K562 (cell line): ENCODE data around the gene PRCD. TPM values are rescaled to one million over a fixed set of nuclear protein-coding genes. Genes with fewer than 3 reads are reported as not detected.

Experiments used
- ATAC-seq: fragments of 200-7000 bp; cut with Tn5 transposase; 3 replicates; pipeline ENCODE4 v1.9.1; 2020; ENCODE audit warnings: moderate library complexity
- BruUV-seq: library from RNA; stranded (reverse); fragments of 400-500 nt; replicated peaks from 2 replicates; lab custom pipeline; 2021; lab: Mats Ljungman, UMichigan
- CTCF ChIA-PET: fragments of 300-600 bp; formaldehyde crosslinking; extraction: SDS; loops from one replicate; lab custom pipeline; 2021; ENCODE audit warnings: low intra/inter-chr PET ratio; lab: Yijun Ruan, JAX
- POLR2A ChIA-PET: fragments of 300-600, 350-650 bp; sonication (Branson Sonifier 250); formaldehyde crosslinking; extraction: SDS; loops from one replicate; lab custom pipeline; 2021; ENCODE audit warnings: antibody characterized with exemption, inconsistent platforms; lab: Yijun Ruan, JAX
- DNase-seq, 4 experiments: peaks; one replicate each; pipeline versions ENCODE4 v3.0.0 to v3.0.0-alpha.2; 2011 to 2018; ENCODE audit warnings: low spot score in 3 of 4, mixed read lengths in 3 of 4; ENCODE audit errors: extremely low read depth in 1 of 4
- FAIRE-seq: peaks from 2 replicates; lab custom pipeline; 2011; peaks lifted over from hg19 to GRCh38; lab: Jason Lieb, UNC
- H2AFZ ChIP-seq: 2 replicates; pipeline ENCODE4 v1.6.0; 2011; ENCODE audit warnings: low read depth, low read length, control low read depth, inconsistent platforms
- H3K27ac ChIP-seq: fragments of 200-600 bp; 3 replicates; pipeline ENCODE4 v1.8.0; 2011; ENCODE audit warnings: low read depth, mild to moderate bottlenecking, control low read depth, inconsistent platforms, low read length, moderate library complexity, mixed read lengths; ENCODE audit errors: extremely low read depth
- H3K27me3 ChIP-seq, 2 experiments: fragments of 300-600 bp in 1 of 2; 2 replicates in 1 of 2; 3 replicates in 1 of 2; pipeline versions ENCODE4 v1.6.0 to v1.8.0; 2011; ENCODE audit warnings: inconsistent platforms in 2 of 2, low read length in 2 of 2, mild to moderate bottlenecking in 1 of 2, mixed read lengths in 1 of 2, moderate library complexity in 1 of 2; ENCODE audit not compliant: control insufficient read depth in 2 of 2, insufficient read depth in 2 of 2
- H3K36me3 ChIP-seq: fragments of 300-600 bp; 3 replicates; pipeline ENCODE4 v1.8.0; 2011; ENCODE audit warnings: mild to moderate bottlenecking, low read length, inconsistent platforms; ENCODE audit not compliant: control insufficient read depth, insufficient read depth
- H3K4me1 ChIP-seq, 2 experiments: fragments of 200-600 bp in 1 of 2; replicated peaks in 1 of 2; 2 replicates in 1 of 2; 3 replicates in 1 of 2; pipeline versions ENCODE4 v1.5.1 to v1.8.0; 2011; ENCODE audit warnings: inconsistent platforms in 2 of 2, low read length in 2 of 2, mild to moderate bottlenecking in 1 of 2, mixed read lengths in 1 of 2, moderate library complexity in 1 of 2; ENCODE audit not compliant: control insufficient read depth in 2 of 2, insufficient read depth in 2 of 2
- H3K4me2 ChIP-seq: 2 replicates; pipeline ENCODE4 v1.6.1; 2011; ENCODE audit warnings: low read length, control low read depth, inconsistent platforms, mixed read lengths; ENCODE audit not compliant: insufficient read depth
- H3K4me3 ChIP-seq: fragments of 200-600 bp; sonication (generic), shearing (Covaris generic); 2 replicates; pipeline ENCODE4 v1.5.1; 2016; ENCODE audit warnings: control low read depth, inconsistent platforms
- H3K79me2 ChIP-seq: fragments of 200-600 bp; 3 replicates; pipeline ENCODE4 v1.8.0; 2011; ENCODE audit warnings: low read length, inconsistent platforms; ENCODE audit not compliant: control insufficient read depth, insufficient read depth
- H3K9ac ChIP-seq, 2 experiments: 2 replicates each; pipeline versions ENCODE4 v1.6.0 to v1.6.1; 2011; ENCODE audit warnings: low read depth in 2 of 2, low read length in 2 of 2, control low read depth in 1 of 2, inconsistent platforms in 1 of 2, mild to moderate bottlenecking in 1 of 2, mixed read lengths in 1 of 2; ENCODE audit not compliant: insufficient read depth in 1 of 2
- H3K9me1 ChIP-seq: one replicate; pipeline ENCODE4 v1.6.0; 2011; ENCODE audit warnings: inconsistent platforms, mild to moderate bottlenecking, low read length, moderate library complexity; ENCODE audit not compliant: control insufficient read depth, insufficient read depth
- H3K9me3 ChIP-seq: replicated peaks from 2 replicates; pipeline ENCODE4 v1.5.1; 2011; ENCODE audit warnings: low read depth, low read length, inconsistent platforms; ENCODE audit not compliant: control insufficient read depth, insufficient read depth
- H4K20me1 ChIP-seq: replicated peaks from 2 replicates; pipeline ENCODE4 v1.6.1; 2011; ENCODE audit warnings: low read length, inconsistent platforms, mixed read lengths; ENCODE audit not compliant: control insufficient read depth, insufficient read depth
- ADNP ChIP-seq: fragments of 200-800 bp; sonication (Bioruptor generic); IDR thresholded peaks from 2 replicates; pipeline ENCODE4 v1.6.1; 2016; ENCODE audit warnings: missing genetic modification characterization, missing compliant biosample characterization
- BCOR ChIP-seq: fragments of 450-650 bp; IDR thresholded peaks from 2 replicates; pipeline ENCODE4 v1.6.1; 2016
- BRCA1 ChIP-seq, 2 experiments: fragments of 450-650 bp in 1 of 2; sonication (generic) in 1 of 2; formaldehyde crosslinking in 1 of 2; IDR thresholded peaks; 2 replicates each; pipeline versions ENCODE4 v1.5.0 to v1.6.1; 2017 to 2020; ENCODE audit warnings: mild to moderate bottlenecking in 1 of 2, missing genetic modification reagents in 1 of 2
- HDAC1 ChIP-seq, 2 experiments: fragments of 450-650 bp; IDR thresholded peaks; 2 replicates each; pipeline ENCODE4 v1.6.1; 2016 to 2017; ENCODE audit warnings: inconsistent platforms in 1 of 2, mild to moderate bottlenecking in 1 of 2, moderate library complexity in 1 of 2
- HDAC2 ChIP-seq: fragments of 450-650 bp; IDR thresholded peaks from 2 replicates; pipeline ENCODE4 v1.6.1; 2016; ENCODE audit warnings: mild to moderate bottlenecking
- NELFE ChIP-seq: IDR thresholded peaks from 2 replicates; pipeline ENCODE4 v1.6.1; 2011; ENCODE audit warnings: mild to moderate bottlenecking; ENCODE audit not compliant: insufficient read depth, insufficient read length
- PCBP1 ChIP-seq: fragments of 200-400 bp; formaldehyde crosslinking; IDR thresholded peaks from 2 replicates; pipeline ENCODE4 v1.6.1; 2018; ENCODE audit warnings: mild to moderate bottlenecking, low read depth, low read length; ENCODE audit not compliant: poor library complexity, severe bottlenecking
- SMARCA5 ChIP-seq: fragments of 450-650 bp; IDR thresholded peaks from 2 replicates; pipeline ENCODE4 v1.6.1; 2016
- STAT5A ChIP-seq: IDR thresholded peaks from 2 replicates; pipeline ENCODE4 v1.6.1; 2012; ENCODE audit warnings: low read length, inconsistent platforms, borderline replicate concordance
- ZFP36 ChIP-seq: fragments of 150-350 bp; IDR thresholded peaks from 2 replicates; pipeline ENCODE4 v1.6.1; 2018; ENCODE audit warnings: low read length, low read depth; ENCODE audit not compliant: partially characterized antibody
- ZNF124 ChIP-seq: sonication (generic); formaldehyde crosslinking; IDR thresholded peaks from 2 replicates; pipeline ENCODE4 v1.8.1; 2022; ENCODE audit warnings: missing genetic modification reagents
- ZNF239 ChIP-seq: fragments of 250-450 bp; sonication (Bioruptor Pico); IDR thresholded peaks from 2 replicates; pipeline ENCODE4 v1.4.0; 2020; ENCODE audit warnings: mild to moderate bottlenecking
- ZNF311 ChIP-seq: fragments of 250-450 bp; sonication (Bioruptor Pico); IDR thresholded peaks from 2 replicates; pipeline ENCODE4 v1.4.0; 2020; ENCODE audit warnings: mild to moderate bottlenecking, moderate library complexity
- ZNF699 ChIP-seq: fragments of 250-450 bp; sonication (Bioruptor Pico); IDR thresholded peaks from 2 replicates; pipeline ENCODE4 v1.8.0; 2021; ENCODE audit warnings: mild to moderate bottlenecking, moderate library complexity; ENCODE audit not compliant: insufficient replicate concordance
- ZNF76 ChIP-seq: fragments of 250-450 bp; sonication (Bioruptor Pico); IDR thresholded peaks from 2 replicates; pipeline ENCODE4 v1.4.0; 2020; ENCODE audit warnings: mild to moderate bottlenecking, moderate library complexity, borderline replicate concordance
- WGBS: fragments of 100-300 bp; shearing (Covaris generic); methylation state at CpG from one replicate; pipeline ENCODE4 v1.1.6; 2016; ENCODE audit warnings: low coverage, mixed read lengths; ENCODE audit not compliant: insufficient coverage; ENCODE audit errors: missing lambda C conversion rate; 5-methylcytosine and 5-hydroxymethylcytosine counted together
- in situ Hi-C: fragments of 300-500 bp; cut with MboI; formaldehyde crosslinking; loops from 4 replicates; pipeline ENCODE4 v1.15.0; 2018; ENCODE audit warnings: inconsistent platforms, mixed read lengths
- intact Hi-C: fragments of 100-400 bp; cut with micrococcal nuclease; formaldehyde crosslinking; loops from 2 replicates; pipeline ENCODE4 v1.14.2; 2022
- polyA plus RNA-seq, 8 experiments: library from polyadenylated mRNA; depleted of rRNA in 4 of 8; stranded (reverse) in 5 of 8; unstranded in 3 of 8; fragments of >200 nt; fragmentation: Nextera tagmentation in 2 of 8; fragmentation: Illumina TruSeq in 1 of 8; extraction: Ambion mirVana in 2 of 8; extraction: Trizol in 1 of 8; gene quantifications; 2 replicates each; pipeline versions ENCODE4 v1.2.1 to v1.2.3, GENCODE V29; 2011 to 2014; ENCODE audit warnings: inconsistent platforms in 1 of 8, missing spikeins in 1 of 8
- total RNA-seq, 7 experiments: library from RNA; depleted of rRNA in 6 of 7; stranded (reverse); fragments of >200 nt in 6 of 7; fragmentation: Illumina TruSeq in 2 of 7; extraction: Trizol in 2 of 7; gene quantifications; 2 replicates each; pipeline versions ENCODE4 v1.2.1 to v1.2.3, GENCODE V29; 2011 to 2021; ENCODE audit warnings: low replicate concordance in 1 of 7
- TF ChIP-seq, protein P1 (sequence below): fragments of 450-650 bp; IDR thresholded peaks from 2 replicates; pipeline ENCODE4 v1.6.1; 2016; ENCODE audit warnings: low read depth, mild to moderate bottlenecking, moderate library complexity
- TF ChIP-seq, protein P2 (sequence below): fragments of 250-450 bp; sonication (Bioruptor Pico); IDR thresholded peaks from 2 replicates; pipeline ENCODE4 v1.5.0; 2021; ENCODE audit warnings: mild to moderate bottlenecking, moderate library complexity
- TF ChIP-seq, protein P3 (sequence below): fragments of 450-650 bp; formaldehyde crosslinking; IDR thresholded peaks from 2 replicates; pipeline ENCODE4 v1.4.0; 2020; ENCODE audit warnings: mild to moderate bottlenecking, mixed read lengths

The PRCD gene
- total and polyA plus RNA-seq, 9 of the 15 experiments (the other 6 are each of a cell fraction or from before 2014, with no cell fraction given): 0.20 to 0.25 (median 0.21) TPM; not detected in 6

DNA sequence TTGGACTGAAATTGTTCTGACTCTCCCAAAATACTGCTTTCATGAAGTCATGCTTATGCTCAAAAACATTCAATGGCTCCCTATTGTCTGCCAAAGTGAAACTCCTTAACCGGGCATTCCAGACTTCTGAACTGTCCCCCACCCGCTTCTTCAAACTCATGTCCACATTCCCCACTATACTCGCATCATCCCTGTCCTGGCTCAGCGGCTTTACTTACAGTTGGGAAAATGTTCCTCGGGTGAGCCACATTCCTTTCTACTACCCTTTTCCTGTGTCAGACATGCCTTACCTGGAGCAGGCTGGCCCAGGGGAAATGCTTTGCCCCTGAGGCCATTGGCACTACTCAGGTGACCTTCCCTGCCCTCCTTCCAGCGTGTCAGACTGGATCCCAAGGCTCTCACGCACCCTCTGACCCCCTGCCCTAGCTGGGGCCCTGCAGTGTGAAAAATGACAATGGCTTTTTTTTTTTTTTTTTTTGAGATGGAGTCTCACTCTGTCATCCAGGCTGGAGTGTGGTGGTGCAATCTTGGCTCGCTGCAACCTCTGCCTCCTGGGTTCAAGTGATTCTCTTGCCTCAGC lies 7.7 kb upstream of the PRCD start:
- no peaks in the 10 kb centered on the region; the same call in 2 of the 3 replicates for H3K36me3 ChIP-seq
- H3K4me1 ChIP-seq: peaks cover 30 to 62% of the 10 kb centered on the region in 2 experiments
- H3K27ac ChIP-seq: no peak overlapping the region
- CTCF ChIA-PET: no interaction called here
- no peak for DNase-seq
- 74% methylated on average over 7 of the region's 8 CpGs for WGBS
- peak overlapping the region in 1 of 2 experiments; percentile 65; a peak in 1 of 4 replicates for H3K9ac ChIP-seq
- no peaks in the 10 kb centered on the region for H4K20me1 ChIP-seq
- no peaks in the 10 kb centered on the region for H3K9me3 ChIP-seq
- H3K79me2 ChIP-seq: no peaks in the 10 kb centered on the region
- in situ Hi-C loops: no loop called here
- intact Hi-C loops: no loop called here
- POLR2A ChIA-PET: interaction anchor here (0.5 to 0.6 kb wide), 3 partner anchors 10 to 636 kb away, joined by 3 read pairs; no protein-coding TSS in a partner anchor
- ATAC-seq: no peak
- no peak for FAIRE-seq
- no peak overlapping the region for H2AFZ ChIP-seq
- no TSS peak for BruUV-seq
- H3K27me3 ChIP-seq: no peaks in the 10 kb centered on the region
- H3K4me3 ChIP-seq: no peak overlapping the region
- no peaks in the 10 kb centered on the region for H3K9me1 ChIP-seq
- no peak overlapping the region for H3K4me2 ChIP-seq
- peak; percentile 97 for TF ChIP-seq BCOR
- TF ChIP-seq HDAC1 (IDR thresholded peaks at IDR 0.05): 0 out of 4 replicates have a peak, but pooled peaks of 1 of the 2 experiments have one; percentile 15
- no peak for TF ChIP-seq PCBP1
- no peak for TF ChIP-seq ZNF311
- TF ChIP-seq ZNF124: no peak
- TF ChIP-seq BRCA1 (IDR thresholded peaks at IDR 0.05): no peak
- TF ChIP-seq BRCA1 (CRISPR knock-in tag; IDR thresholded peaks at IDR 0.05): no peak
- TF ChIP-seq ADNP (tag): peak; percentile 54; the same call in 1 of the 2 replicates
- TF ChIP-seq NELFE: no peak
- peak; percentile 38; the same call in 1 of the 2 replicates for TF ChIP-seq SMARCA5
- no peak for TF ChIP-seq ZNF239 (CRISPR knock-in tag)
- 0 out of 2 replicates have a peak, but pooled peaks have one; percentile 54 for TF ChIP-seq HDAC2
- TF ChIP-seq STAT5A: no peak
- TF ChIP-seq ZFP36: peak; percentile 78
- TF ChIP-seq, protein P1, sequence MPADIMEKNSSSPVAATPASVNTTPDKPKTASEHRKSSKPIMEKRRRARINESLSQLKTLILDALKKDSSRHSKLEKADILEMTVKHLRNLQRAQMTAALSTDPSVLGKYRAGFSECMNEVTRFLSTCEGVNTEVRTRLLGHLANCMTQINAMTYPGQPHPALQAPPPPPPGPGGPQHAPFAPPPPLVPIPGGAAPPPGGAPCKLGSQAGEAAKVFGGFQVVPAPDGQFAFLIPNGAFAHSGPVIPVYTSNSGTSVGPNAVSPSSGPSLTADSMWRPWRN: no peak
- TF ChIP-seq, protein P2, sequence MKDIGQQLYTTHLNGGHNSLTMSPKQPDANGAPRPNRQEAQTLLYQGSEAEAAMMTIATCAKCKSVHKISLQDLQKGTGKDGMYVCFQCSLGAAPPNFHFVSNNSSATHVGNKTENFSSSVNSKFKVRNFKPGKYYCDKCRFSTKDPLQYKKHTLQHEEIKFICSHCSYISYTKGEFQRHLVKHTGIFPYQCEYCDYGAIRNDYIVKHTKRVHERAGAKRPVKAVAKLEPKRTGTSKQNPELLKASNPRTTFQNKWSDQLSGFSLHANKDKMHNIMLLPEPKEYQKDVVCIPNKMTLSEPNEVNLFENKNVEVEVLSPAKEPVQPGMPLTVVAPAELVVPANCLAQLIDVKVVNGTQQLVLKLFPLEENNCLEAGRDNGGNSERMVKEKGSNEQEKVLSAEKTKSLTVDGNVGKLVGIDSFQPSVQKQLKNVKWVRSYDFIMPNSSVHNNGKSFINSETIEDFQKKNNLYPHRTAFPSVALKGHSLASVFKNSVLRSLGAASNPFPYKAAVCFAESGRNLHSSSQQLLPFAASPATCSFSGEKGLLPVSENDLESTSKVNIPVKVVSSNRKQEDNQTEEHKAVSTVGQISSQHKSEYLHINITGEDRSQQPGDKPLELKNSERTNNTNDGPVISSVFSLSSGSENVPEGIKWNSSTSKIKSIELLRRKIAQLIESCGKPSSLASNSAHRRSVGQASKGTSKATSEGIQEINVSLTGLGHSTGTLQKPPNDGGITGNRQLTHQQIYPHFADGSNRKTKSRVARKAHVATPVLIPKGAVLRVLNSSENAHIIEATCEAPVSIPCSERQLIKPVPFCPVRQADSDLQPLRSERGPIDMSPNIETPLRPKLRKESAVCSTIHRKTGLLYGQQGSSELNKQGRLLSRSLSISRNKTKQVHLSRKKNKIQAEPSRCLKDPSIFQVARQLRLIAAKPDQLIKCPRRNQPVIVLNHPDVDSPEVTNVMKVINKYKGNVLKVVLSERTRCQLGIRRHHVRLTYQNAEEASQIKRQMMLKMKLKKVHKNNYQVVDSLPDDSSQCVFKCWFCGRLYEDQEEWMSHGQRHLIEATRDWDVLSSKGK: no peak
- TF ChIP-seq ZNF76 (CRISPR knock-in tag): no peak
- TF ChIP-seq, protein P3, sequence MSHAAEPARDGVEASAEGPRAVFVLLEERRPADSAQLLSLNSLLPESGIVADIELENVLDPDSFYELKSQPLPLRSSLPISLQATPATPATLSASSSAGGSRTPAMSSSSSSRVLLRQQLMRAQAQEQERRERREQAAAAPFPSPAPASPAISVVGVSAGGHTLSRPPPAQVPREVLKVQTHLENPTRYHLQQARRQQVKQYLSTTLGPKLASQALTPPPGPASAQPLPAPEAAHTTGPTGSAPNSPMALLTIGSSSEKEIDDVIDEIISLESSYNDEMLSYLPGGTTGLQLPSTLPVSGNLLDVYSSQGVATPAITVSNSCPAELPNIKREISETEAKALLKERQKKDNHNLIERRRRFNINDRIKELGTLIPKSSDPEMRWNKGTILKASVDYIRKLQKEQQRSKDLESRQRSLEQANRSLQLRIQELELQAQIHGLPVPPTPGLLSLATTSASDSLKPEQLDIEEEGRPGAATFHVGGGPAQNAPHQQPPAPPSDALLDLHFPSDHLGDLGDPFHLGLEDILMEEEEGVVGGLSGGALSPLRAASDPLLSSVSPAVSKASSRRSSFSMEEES (CRISPR knock-in tag): no peak
- TF ChIP-seq ZNF699 (CRISPR knock-in tag): no peak
